Pancreas (tissue), 10 donors: Measurements from ENCODE around the gene ACAD9. TPM values are rescaled to one million over a fixed set of nuclear protein-coding genes. Genes with fewer than 3 reads are reported as not detected.
"Not testable (repeated sequence)": the region's sequence is repeated elsewhere in the genome, so short reads cannot be mapped to it uniquely, and the experiment has no call there.

Experiments used
- ATAC-seq, 4 donors: fragments of 200-7000 bp; cut with Tn5 transposase; one replicate each; pipeline versions ENCODE4 v1.8.0 to v1.9.1; 2020; ENCODE audit warnings: mild to moderate bottlenecking in 4 of 4, moderate library complexity in 4 of 4
- DNase-seq, 6 donors: peaks; one replicate each; pipeline ENCODE4 v3.0.0-alpha.2; 2020
- FAIRE-seq: peaks from 2 replicates; lab custom pipeline; 2012; peaks lifted over from hg19 to GRCh38; lab: Jason Lieb, UNC
- H3K27ac ChIP-seq, 4 donors: fragments of 200-600 bp; sonication (generic); 1 replicate in 3 of 4; 2 replicates in 1 of 4; pipeline versions ENCODE4 v1.5.0 to v1.8.0; 2020
- H3K27me3 ChIP-seq, 4 donors: fragments of 200-600 bp; one replicate each; pipeline ENCODE4 v1.8.0; 2021
- H3K36me3 ChIP-seq, 3 donors: fragments of 200-600 bp; sonication (generic) in 1 of 3; one replicate each; pipeline versions ENCODE4 v1.5.0 to v1.8.0; 2020 to 2021
- H3K4me1 ChIP-seq, 3 donors: fragments of 200-600 bp; one replicate each; pipeline ENCODE4 v1.8.0; 2021
- H3K4me3 ChIP-seq, 4 donors: fragments of 200-600 bp; sonication (generic) in 2 of 4; one replicate each; pipeline versions ENCODE4 v1.5.0 to v1.8.0; 2020 to 2021
- H3K9me3 ChIP-seq, 4 donors: fragments of 200-600 bp; one replicate each; pipeline ENCODE4 v1.8.0; 2021
- CTCF ChIP-seq, 4 donors: fragments of 200-600 bp; sonication (generic) in 3 of 4; IDR thresholded peaks; one replicate each; pipeline versions ENCODE4 v1.5.0 to v1.8.0; 2021; ENCODE audit warnings: antibody characterized with exemption in 4 of 4
- WGBS, 2 donors: extraction: QIAGEN DNeasy Blood & Tissue Kit; methylation state at CpG; one replicate each; pipeline ENCODE4 v1.1.7; 2013; 5-methylcytosine and 5-hydroxymethylcytosine counted together
- intact Hi-C, 3 donors: fragments of 100-400 bp; cut with DNase I; formaldehyde crosslinking; loops; one replicate each; pipeline versions ENCODE4 v1.11.1 to v1.14.2; 2022
- polyA plus RNA-seq, 2 donors: library from polyadenylated mRNA; stranded (reverse); fragments of 200-250 nt; gene quantifications; one replicate each; pipeline ENCODE4 v1.2.3, GENCODE V29; 2013
- total RNA-seq, 6 donors: library from RNA; stranded (reverse); fragmentation: NEBNext Ultra II Directional in 4 of 6; extraction: Animal tissue kit (Norgen Biotek cat#: 25700) in 4 of 6; gene quantifications; one replicate each; pipeline versions ENCODE4 v1.2.1 to v1.2.4, GENCODE V29; 2021 to 2023
- donor health status: healthy with polysubstance abuse.
- donor health status: DM: no; HTN: no; CAD: no; lungs with moderate emphysema.
- donor health status: DM: no; HTN: no; CAD: no.
- donor health status: control.
- donor health status: control.
- donor health status: Bipolar disorder and iron deficiency.
- donor health status: DM: yes; HTN: yes; CAD: no.
- donor health status: DM: no; HTN: no; CAD: no.
- donor health status: DM: no; HTN: no; CAD: no.
- donor health status: DM: yes; HTN: yes; CAD: no.

The ACAD9 gene
- total RNA-seq, result 10 to 100 TPM; 18.0 to 26.7 (median 22.3) TPM
- polyA plus RNA-seq, result 10 to 100 TPM; 28.5 to 30.5 TPM

- ATAC-seq, result peak; percentile 96 to 99 (median 98)
Observed at GRCh38 chr3:128879125-128879969, at the start of gene ACAD9. TSS of gene ACAD9 (plus strand) at chr3:128879620. CDS start at chr3:128879692, 72 bp downstream.

GRCh38 chr3:128829925-128830625 is 49.3 kb upstream of the ACAD9 start:
- FAIRE-seq, result not testable (repeated sequence)

More at GRCh38 chr3:128879125-128879969, at the start of gene ACAD9:
- Histone ChIP-seq H3K4me3 (peak within 1 kb of the TSS; percentile 56 to 83 (median 78)), H3K9me3 (no peaks in the 10 kb centered on the region), H3K36me3 (no peaks in the 10 kb centered on the region), H3K27me3 (no peaks in the 10 kb centered on the region), H3K4me1 (peaks cover 6 to 32% (median 22%) of the 10 kb centered on the region in 3 donors), H3K27ac (peak within 1 kb of the TSS; percentile 74 to 92 (median 88))
- 0% methylated on average over 64 to 65 of the region's 65 CpGs for WGBS, 2 donors
- TF ChIP-seq CTCF (IDR thresholded peaks at IDR 0.05), result no peak
- FAIRE-seq (no peak), DNase-seq (peak; percentile 95 to 100 (median 99))
- intact Hi-C loops, result no loop called here

GRCh38 chr3:128830762-128831161 is 48.7 kb upstream of the ACAD9 start:
- ATAC-seq, H3K9me3 ChIP-seq, H3K27me3 ChIP-seq, H3K4me3 ChIP-seq, FAIRE-seq, intact Hi-C loops, H3K27ac ChIP-seq, DNase-seq, H3K36me3 ChIP-seq, H3K4me1 ChIP-seq: not testable (repeated sequence)
- WGBS, 2 donors, result 86 to 88% methylated on average over 5 of the region's 5 CpGs

More at GRCh38 chr3:128829925-128830625, 49.3 kb upstream of the ACAD9 start:
- H3K36me3 ChIP-seq, H3K4me3 ChIP-seq, ATAC-seq, DNase-seq, intact Hi-C loops, H3K27me3 ChIP-seq, H3K27ac ChIP-seq, H3K4me1 ChIP-seq, H3K9me3 ChIP-seq: not testable (repeated sequence)
- WGBS, 2 donors, result 64 to 68% methylated on average over 7 of the region's 7 CpGs

GRCh38 chr3:128832979-128833378 is 46.4 kb upstream of the ACAD9 start:
- H3K36me3 ChIP-seq, FAIRE-seq, H3K27me3 ChIP-seq, H3K27ac ChIP-seq, ATAC-seq, H3K4me1 ChIP-seq, intact Hi-C loops, H3K9me3 ChIP-seq, H3K4me3 ChIP-seq, DNase-seq: not testable (repeated sequence)
- WGBS, 2 donors, result 65 to 66% methylated on average over 5 of the region's 5 CpGs

- DNase-seq, result no peak
- whole genome bisulfite sequencing, 2 donors, result 69 to 75% methylated on average over 4 of the region's 4 CpGs
- intact Hi-C loops, result no loop called here
- Histone ChIP-seq H3K4me1 (no peaks in the 10 kb centered on the region), H3K27ac (no peak overlapping the region), H3K9me3 (no peaks in the 10 kb centered on the region), H3K36me3 (no peaks in the 10 kb centered on the region), H3K4me3 (no peak overlapping the region), H3K27me3 (no peaks in the 10 kb centered on the region)
- FAIRE-seq, result no peak
- TF ChIP-seq CTCF (IDR thresholded peaks at IDR 0.05), result no peak
- ATAC-seq, result no peak
Observed at GRCh38 chr3:128835096-128835495, 44.3 kb upstream of the ACAD9 start.
